ENCODE results near the gene BCOR. TPM values are rescaled to one million over a fixed set of nuclear protein-coding genes. Genes with fewer than 3 reads are reported as not detected.

BCOR gene
- total RNA-seq, 1 donor from 2014 or later: 37.3 TPM

- Mint-ChIP-seq H3K4me3 (no peak overlapping the region), H3K9me3 (no peaks in the 10 kb centered on the region), H3K36me3 (peaks cover 11% of the 10 kb centered on the region), H3K27me3 (no peaks in the 10 kb centered on the region), H3K4me1 (ENCODE audit: unreplicated experiment) (peaks cover 25% of the 10 kb centered on the region), H3K27ac (no peak overlapping the region)
- TF ChIP-seq CTCF (conservative IDR thresholded peaks at IDR 0.05): no peak
- DNase-seq (ENCODE audit: extremely low spot score, unreplicated experiment): no peak
Observed at GRCh38 chrX:40078489-40079227, 19.1 kb downstream of the BCOR start.

DNA sequence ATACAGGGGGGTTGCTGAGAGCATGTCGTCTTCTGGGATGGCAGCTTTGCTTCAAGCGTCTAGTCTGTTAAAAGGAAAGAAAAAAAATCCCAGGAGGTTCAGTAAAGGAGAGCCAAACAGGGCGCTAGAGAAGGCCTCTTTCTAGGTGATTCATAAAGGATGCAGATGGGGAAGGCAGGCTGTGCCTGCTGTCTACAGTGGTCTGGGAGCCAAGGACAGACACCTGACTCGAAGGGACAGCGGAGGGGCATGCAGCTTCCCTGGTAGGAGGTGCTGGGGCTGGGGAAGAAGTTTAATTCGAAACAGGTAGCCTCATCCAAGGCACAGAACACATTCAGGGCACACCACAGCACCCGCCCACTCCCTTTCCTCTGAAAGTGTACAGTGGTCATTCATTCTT, 19.9 kb downstream of the BCOR start:
- Mint-ChIP-seq H3K4me1 (ENCODE audit: unreplicated experiment) (peaks cover 25% of the 10 kb centered on the region), H3K9me3 (no peaks in the 10 kb centered on the region), H3K27me3 (no peaks in the 10 kb centered on the region), H3K36me3 (peaks cover 14% of the 10 kb centered on the region), H3K27ac (no peak overlapping the region), H3K4me3 (no peak overlapping the region)
- DNase-seq (ENCODE audit: extremely low spot score, unreplicated experiment): no peak
- TF ChIP-seq CTCF (conservative IDR thresholded peaks at IDR 0.05): no peak

GRCh38 chrX:40076750-40077575, 20.8 kb downstream of the BCOR start:
- H3K27me3 Mint-ChIP-seq: no peaks in the 10 kb centered on the region
- H3K9me3 Mint-ChIP-seq: no peaks in the 10 kb centered on the region
- DNase-seq (ENCODE audit: extremely low spot score, unreplicated experiment): no peak
- H3K4me3 Mint-ChIP-seq: no peak overlapping the region
- H3K4me1 Mint-ChIP-seq (ENCODE audit: unreplicated experiment): peaks cover 24% of the 10 kb centered on the region
- TF ChIP-seq CTCF (conservative IDR thresholded peaks at IDR 0.05): no peak
- H3K27ac Mint-ChIP-seq: no peak overlapping the region
- H3K36me3 Mint-ChIP-seq: peaks cover 15% of the 10 kb centered on the region

- no peak for DNase-seq (ENCODE audit: extremely low spot score, unreplicated experiment)
- Mint-ChIP-seq H3K4me3 (no peak overlapping the region), H3K4me1 (ENCODE audit: unreplicated experiment) (peaks cover 9% of the 10 kb centered on the region), H3K36me3 (peaks cover 19% of the 10 kb centered on the region), H3K27ac (no peak overlapping the region), H3K9me3 (no peaks in the 10 kb centered on the region), H3K27me3 (no peaks in the 10 kb centered on the region)
- no peak for TF ChIP-seq CTCF (conservative IDR thresholded peaks at IDR 0.05)
Observed at GRCh38 chrX:40074959-40075332, 22.8 kb downstream of the BCOR start.

DNA sequence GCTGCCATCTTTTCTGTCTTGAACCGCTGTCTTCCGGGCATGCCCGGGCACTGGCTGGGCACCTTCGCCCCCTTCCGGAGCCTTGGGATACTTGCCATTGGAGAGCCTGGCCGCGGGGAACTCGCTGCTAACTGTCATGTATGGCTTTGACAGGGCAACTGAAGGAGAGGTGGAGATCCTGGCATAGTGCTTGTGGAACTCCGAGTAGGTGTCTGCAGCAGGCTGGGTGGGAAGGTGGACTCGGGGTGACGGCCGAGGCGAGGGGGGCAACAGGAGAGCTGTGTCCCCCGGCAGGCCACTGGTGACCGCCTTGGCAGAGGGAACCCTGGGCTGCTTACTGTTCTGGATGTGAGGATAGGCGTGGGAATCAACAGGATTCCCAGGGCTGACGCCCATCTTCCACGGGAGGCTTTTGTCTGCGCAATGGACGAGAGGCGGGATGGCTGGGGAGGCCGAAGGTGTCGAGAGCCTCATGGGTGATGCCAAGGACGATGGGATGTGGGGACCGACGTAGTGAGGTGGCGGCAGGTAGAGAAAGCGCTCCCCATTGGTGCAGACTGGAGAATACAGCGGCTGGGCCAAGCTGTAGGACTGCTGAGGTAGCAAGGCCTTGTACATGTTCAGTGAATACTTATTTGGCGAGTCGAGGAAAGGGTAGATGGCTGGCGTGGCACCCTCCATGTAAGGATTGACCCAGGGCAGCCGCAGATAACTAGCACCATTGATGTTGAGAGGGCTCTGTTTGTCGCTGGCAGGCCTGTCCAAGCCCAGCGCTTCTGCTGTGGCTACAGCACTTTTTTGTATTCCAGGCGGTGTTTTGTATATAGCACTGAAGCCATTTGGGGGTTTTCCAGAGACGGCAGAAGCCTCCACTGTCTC, 23.4 kb downstream of the BCOR start:
- Mint-ChIP-seq H3K27me3 (no peaks in the 10 kb centered on the region), H3K27ac (no peak overlapping the region), H3K4me3 (no peak overlapping the region), H3K36me3 (peaks cover 20% of the 10 kb centered on the region), H3K9me3 (no peaks in the 10 kb centered on the region), H3K4me1 (ENCODE audit: unreplicated experiment) (peaks cover 5% of the 10 kb centered on the region)
- TF ChIP-seq CTCF (conservative IDR thresholded peaks at IDR 0.05): no peak
- no peak for DNase-seq (ENCODE audit: extremely low spot score, unreplicated experiment)

Measured in type B pancreatic cell (in vitro differentiated cells).